Measurements from ENCODE around the gene DHX30. TPM values are rescaled to one million over a fixed set of nuclear protein-coding genes. Genes with fewer than 3 reads are reported as not detected.

The DHX30 gene
- total RNA-seq, 1 donor, result 51.5 TPM

DNA sequence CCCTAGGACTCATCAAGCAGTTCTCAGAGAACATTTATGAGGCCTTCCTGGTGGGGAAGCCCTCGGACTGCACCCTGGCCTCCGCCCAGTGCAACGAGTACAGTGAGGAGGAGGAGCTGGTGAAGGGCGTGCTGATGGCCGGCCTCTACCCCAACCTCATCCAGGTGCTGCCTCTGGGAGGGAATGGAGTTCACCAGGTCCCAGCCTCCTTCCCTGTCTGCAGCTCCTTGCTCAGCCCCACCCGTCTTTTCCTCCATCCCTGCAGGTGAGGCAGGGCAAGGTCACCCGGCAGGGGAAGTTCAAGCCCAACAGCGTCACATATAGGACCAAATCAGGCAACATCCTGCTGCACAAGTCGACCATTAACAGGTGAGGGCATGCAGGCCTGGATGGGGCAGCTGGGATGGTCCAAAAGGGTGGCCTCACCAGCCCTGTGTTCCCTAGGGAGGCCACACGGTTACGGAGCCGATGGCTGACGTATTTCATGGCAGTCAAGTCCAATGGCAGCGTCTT lies 46.3 kb downstream of the DHX30 start:
- no peak for DNase-seq (ENCODE audit: low read depth)
- no peak overlapping the region for H3K4me3 ChIP-seq (ENCODE audit: low read depth, low read length)
- TF ChIP-seq, protein P1, sequence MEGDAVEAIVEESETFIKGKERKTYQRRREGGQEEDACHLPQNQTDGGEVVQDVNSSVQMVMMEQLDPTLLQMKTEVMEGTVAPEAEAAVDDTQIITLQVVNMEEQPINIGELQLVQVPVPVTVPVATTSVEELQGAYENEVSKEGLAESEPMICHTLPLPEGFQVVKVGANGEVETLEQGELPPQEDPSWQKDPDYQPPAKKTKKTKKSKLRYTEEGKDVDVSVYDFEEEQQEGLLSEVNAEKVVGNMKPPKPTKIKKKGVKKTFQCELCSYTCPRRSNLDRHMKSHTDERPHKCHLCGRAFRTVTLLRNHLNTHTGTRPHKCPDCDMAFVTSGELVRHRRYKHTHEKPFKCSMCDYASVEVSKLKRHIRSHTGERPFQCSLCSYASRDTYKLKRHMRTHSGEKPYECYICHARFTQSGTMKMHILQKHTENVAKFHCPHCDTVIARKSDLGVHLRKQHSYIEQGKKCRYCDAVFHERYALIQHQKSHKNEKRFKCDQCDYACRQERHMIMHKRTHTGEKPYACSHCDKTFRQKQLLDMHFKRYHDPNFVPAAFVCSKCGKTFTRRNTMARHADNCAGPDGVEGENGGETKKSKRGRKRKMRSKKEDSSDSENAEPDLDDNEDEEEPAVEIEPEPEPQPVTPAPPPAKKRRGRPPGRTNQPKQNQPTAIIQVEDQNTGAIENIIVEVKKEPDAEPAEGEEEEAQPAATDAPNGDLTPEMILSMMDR (IDR thresholded peaks at IDR 0.05; ENCODE audit: insufficient read depth, low read length), result no peak

DNA sequence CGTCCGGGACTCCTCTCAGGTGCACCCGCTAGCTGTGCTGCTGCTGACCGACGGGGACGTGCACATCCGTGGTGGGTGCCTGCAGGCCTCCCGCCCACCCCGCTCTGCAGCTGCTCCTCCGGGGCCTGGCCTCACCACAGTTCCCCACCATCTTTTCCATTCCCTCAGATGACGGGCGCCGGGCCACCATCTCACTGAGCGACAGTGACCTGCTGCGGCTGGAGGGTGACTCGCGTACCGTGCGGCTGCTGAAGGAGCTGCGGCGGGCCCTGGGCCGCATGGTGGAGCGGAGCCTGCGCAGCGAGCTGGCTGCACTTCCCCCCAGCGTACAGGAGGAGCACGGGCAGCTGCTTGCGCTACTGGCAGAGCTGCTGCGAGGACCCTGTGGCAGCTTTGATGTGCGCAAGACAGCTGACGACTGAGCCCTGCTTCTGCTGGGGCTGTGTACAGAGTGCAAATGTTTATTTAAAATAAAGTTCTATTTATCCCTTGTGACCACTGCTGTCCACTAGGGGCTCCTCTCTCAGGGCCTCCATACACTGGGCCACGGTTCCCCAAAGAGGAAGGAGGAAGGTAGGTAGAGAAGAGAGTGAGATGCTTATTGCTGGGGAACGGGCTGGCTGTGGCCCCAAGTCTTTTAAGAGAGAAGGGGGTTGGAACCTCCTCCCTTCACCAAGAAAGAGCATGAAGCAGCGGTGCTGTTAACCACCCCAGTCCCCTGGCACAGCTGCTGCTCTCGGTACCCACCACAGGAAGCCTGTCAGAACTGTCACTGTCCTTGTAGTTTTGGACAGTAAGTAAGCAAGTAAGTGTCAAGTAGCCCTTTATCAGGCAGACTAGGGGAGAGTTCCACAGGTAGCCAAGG lies 47.0 kb downstream of the DHX30 start:
- H3K4me3 ChIP-seq (ENCODE audit: low read depth, low read length), result no peak overlapping the region
- TF ChIP-seq, protein P1 (IDR thresholded peaks at IDR 0.05; ENCODE audit: insufficient read depth, low read length), result peak; percentile 51
- DNase-seq (ENCODE audit: low read depth), result peak; percentile 37

DNA sequence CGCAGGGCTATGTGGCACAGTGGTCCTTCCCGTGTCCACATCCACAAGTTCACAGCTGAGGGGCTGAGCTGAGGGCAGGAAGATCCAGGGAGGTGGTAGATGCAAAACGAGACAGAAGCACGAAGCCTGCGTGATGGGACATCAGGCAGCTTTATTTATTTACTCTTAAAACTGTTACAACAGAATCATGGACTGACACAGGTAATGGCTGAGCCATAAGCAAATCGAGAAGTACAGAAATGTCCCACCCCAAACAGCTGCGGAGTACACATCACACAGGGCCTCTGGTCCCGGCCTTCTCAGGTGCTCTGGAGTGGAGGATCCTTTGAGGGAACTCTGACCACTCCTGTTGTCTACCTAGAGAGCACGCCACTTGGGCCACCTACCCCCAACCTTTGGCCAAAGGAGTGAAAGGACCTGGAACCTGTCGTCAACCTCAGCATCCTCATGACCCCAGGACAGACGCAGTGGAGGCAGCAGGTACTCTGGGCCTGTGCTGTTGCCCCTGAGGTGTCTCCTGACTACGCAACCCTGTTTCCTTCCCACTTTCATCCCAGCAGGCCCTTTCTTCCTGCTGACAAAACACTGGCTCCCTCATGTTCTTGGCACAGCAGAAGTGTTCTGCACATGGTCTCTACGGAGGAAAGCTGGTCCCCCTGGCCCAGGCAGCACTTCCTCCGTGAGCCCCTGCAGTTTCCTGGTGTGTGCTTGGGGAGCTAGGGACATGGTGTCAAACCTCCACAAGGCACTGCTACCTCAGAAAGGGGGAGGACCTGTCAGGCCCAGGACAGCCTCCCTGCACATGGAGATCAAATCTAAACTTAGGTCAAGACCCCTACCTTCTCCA lies 47.8 kb downstream of the DHX30 start:
- no peak for DNase-seq (ENCODE audit: low read depth)
- H3K4me3 ChIP-seq (ENCODE audit: low read depth, low read length), result no peak overlapping the region
- TF ChIP-seq, protein P1 (IDR thresholded peaks at IDR 0.05; ENCODE audit: insufficient read depth, low read length), result no peak

DNA sequence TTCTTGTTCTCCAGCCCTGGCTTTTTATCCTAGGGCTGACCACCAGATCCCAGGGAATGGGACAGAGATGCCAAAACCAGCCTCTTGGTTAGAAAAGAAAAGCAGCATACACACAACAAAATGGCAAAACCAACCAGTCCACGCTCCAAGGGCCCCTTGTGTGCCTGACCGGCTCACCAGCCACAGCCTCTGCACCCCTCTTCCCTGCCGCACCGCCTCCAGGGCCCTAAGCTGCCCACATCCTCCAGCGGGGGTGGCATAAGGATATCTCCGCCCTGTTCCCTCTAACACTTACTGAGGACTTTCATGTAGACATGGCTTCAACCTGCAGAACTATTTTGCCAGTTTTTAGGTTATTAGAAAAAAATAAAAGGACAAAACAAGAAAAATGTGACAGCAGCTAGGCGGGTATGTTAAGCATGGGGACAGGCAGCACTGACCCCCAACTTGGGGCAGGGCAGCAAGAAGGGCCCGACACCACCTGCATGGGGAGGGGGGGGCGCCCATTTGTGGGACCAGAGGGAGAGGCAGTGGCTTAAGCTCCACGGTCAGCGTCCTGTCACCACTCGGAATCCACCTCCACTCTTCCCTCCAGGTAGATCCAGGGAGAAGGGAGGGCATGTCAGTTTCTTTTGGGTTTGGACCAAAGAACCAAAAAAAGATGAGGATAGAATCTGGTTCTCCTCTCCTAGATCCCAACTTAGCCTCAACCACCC lies 49.1 kb downstream of the DHX30 start:
- H3K4me3 ChIP-seq (ENCODE audit: low read depth, low read length), result no peak overlapping the region
- DNase-seq (ENCODE audit: low read depth), result no peak
- TF ChIP-seq, protein P1 (IDR thresholded peaks at IDR 0.05; ENCODE audit: insufficient read depth, low read length), result no peak

DNA sequence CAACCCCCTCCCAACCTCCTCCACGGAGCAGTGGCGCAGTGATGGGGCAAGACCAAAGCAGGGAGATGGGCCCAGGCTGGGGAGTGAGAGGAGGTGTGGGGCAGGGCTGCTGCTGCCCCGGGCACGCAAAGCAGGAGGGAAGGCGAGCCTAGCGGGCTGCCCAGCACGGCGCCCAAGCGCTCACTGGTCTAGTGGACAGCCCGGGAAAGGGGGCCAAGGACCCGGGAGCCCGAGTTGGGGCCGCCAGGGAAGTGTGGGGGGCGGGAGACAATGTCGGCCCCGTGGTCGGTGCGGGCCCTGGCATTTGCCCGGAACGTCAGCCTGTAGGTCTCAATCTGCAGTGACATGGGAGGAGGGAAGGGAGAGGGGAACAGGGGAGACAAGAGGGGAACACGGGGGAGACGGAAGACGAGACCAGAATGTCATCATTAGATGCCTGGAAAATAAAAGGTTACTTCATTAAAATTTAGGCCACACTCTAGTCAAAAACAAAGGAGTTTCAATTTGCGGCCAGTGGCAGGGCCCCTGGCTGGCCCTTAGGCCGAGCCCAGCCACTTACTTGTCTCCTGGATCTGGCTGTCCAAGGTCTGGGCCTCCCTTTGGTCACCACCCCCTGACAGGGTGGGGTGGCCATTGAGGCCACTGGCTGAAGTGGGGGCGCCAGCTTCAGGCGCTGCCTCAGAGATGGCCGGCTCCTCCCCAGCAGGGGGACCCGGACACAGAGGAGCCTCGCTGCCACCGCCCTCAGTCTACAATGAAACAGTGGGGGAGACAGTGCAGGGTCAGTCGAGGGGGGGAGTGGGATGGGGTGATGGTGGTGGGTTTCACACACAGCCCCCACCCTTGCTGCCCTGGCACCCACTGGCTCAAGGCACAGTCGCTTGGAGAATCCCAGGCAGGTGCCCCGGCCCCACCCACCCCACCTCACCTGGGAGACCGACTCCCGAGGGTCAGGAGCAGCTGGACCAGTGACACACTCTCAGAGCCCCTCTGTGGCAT lies 50.0 kb downstream of the DHX30 start:
- TF ChIP-seq, protein P1 (IDR thresholded peaks at IDR 0.05; ENCODE audit: insufficient read depth, low read length), result no peak
- no peak overlapping the region for H3K4me3 ChIP-seq (ENCODE audit: low read depth, low read length)
- DNase-seq (ENCODE audit: low read depth), result no peak
